Measurements from ENCODE around the gene KRTAP20-1.

KRTAP20-1 gene

GRCh38 chr21:30652891-30653290, 36.7 kb downstream of the KRTAP20-1 start:
- H3K4me1 Mint-ChIP-seq = no peaks in the 10 kb centered on the region
- H3K27ac Mint-ChIP-seq = no peak overlapping the region
- no peak overlapping the region for H3K4me3 Mint-ChIP-seq
- DNase-seq = no peak
- TF ChIP-seq CTCF (IDR thresholded peaks at IDR 0.05) = no peak
- no peaks in the 10 kb centered on the region for H3K27me3 Mint-ChIP-seq (ENCODE audit: low read depth, poor library complexity)
- H3K9me3 Mint-ChIP-seq = peaks cover 31% of the 10 kb centered on the region
- H3K36me3 Mint-ChIP-seq (ENCODE audit: low read depth) = no peaks in the 10 kb centered on the region
